ENCODE measurements around the gene NKX2-1. TPM values are rescaled to one million over a fixed set of nuclear protein-coding genes. Genes with fewer than 3 reads are reported as not detected.

NKX2-1 gene
- total RNA-seq, 1 donor from 2014 or later: not detected

GRCh38 chr14:36524874-36525745 lies 5.1 kb upstream of the NKX2-1 start:
- H3K36me3 ChIP-seq: no peaks in the 10 kb centered on the region
- H3K4me3 ChIP-seq: no peak overlapping the region
- peaks cover 28% of the 10 kb centered on the region for H3K4me1 ChIP-seq
- DNase-seq (ENCODE audit: extremely low spot score in 2 of 2): no peak
- intact Hi-C loops (cut with DNase I): no loop called here
- no peak overlapping the region for H3K27ac ChIP-seq
- TF ChIP-seq, protein P1, sequence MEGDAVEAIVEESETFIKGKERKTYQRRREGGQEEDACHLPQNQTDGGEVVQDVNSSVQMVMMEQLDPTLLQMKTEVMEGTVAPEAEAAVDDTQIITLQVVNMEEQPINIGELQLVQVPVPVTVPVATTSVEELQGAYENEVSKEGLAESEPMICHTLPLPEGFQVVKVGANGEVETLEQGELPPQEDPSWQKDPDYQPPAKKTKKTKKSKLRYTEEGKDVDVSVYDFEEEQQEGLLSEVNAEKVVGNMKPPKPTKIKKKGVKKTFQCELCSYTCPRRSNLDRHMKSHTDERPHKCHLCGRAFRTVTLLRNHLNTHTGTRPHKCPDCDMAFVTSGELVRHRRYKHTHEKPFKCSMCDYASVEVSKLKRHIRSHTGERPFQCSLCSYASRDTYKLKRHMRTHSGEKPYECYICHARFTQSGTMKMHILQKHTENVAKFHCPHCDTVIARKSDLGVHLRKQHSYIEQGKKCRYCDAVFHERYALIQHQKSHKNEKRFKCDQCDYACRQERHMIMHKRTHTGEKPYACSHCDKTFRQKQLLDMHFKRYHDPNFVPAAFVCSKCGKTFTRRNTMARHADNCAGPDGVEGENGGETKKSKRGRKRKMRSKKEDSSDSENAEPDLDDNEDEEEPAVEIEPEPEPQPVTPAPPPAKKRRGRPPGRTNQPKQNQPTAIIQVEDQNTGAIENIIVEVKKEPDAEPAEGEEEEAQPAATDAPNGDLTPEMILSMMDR (IDR thresholded peaks at IDR 0.05): no peak
- TF ChIP-seq POLR2AphosphoS5 (IDR thresholded peaks at IDR 0.05; ENCODE audit: insufficient read depth in 1 of 2, low read depth in 1 of 2) (no peak), POLR2A (IDR thresholded peaks at IDR 0.05) (no peak)
- H3K27me3 ChIP-seq: peaks cover 6% of the 10 kb centered on the region
- no peaks in the 10 kb centered on the region for H3K9me3 ChIP-seq

- H3K27ac ChIP-seq: no peak overlapping the region
- no peak for DNase-seq (ENCODE audit: extremely low spot score in 2 of 2)
- H3K36me3 ChIP-seq: no peaks in the 10 kb centered on the region
- peaks cover 9% of the 10 kb centered on the region for H3K27me3 ChIP-seq
- peaks cover 36% of the 10 kb centered on the region for H3K4me1 ChIP-seq
- TF ChIP-seq POLR2AphosphoS5 (IDR thresholded peaks at IDR 0.05; ENCODE audit: insufficient read depth in 1 of 2, low read depth in 1 of 2): no peak
- no peak for TF ChIP-seq POLR2A (IDR thresholded peaks at IDR 0.05)
- TF ChIP-seq, protein P1 (IDR thresholded peaks at IDR 0.05): no peak
- no peaks in the 10 kb centered on the region for H3K9me3 ChIP-seq
- H3K4me3 ChIP-seq: no peak overlapping the region
- intact Hi-C loops (cut with DNase I): no loop called here
Measured at GRCh38 chr14:36524220-36524837, 4.3 kb upstream of the NKX2-1 start.

GRCh38 chr14:36522972-36523715 lies 3.1 kb upstream of the NKX2-1 start:
- peaks cover 20% of the 10 kb centered on the region for H3K27me3 ChIP-seq
- TF ChIP-seq, protein P1 (IDR thresholded peaks at IDR 0.05): no peak
- no peak for TF ChIP-seq POLR2AphosphoS5 (IDR thresholded peaks at IDR 0.05; ENCODE audit: insufficient read depth in 1 of 2, low read depth in 1 of 2)
- TF ChIP-seq POLR2A (IDR thresholded peaks at IDR 0.05): no peak

GRCh38 chr14:36522347-36522971 lies 2.4 kb upstream of the NKX2-1 start:
- peaks cover 20% of the 10 kb centered on the region for H3K27me3 ChIP-seq
- TF ChIP-seq POLR2AphosphoS5 (IDR thresholded peaks at IDR 0.05; ENCODE audit: insufficient read depth in 1 of 2, low read depth in 1 of 2): no peak
- TF ChIP-seq, protein P1 (IDR thresholded peaks at IDR 0.05): no peak
- H3K4me3 ChIP-seq: no peak overlapping the region
- H3K27ac ChIP-seq: no peak overlapping the region
- no peaks in the 10 kb centered on the region for H3K36me3 ChIP-seq
- H3K4me1 ChIP-seq: peaks cover 49% of the 10 kb centered on the region
- intact Hi-C loops (cut with DNase I): no loop called here
- no peak for DNase-seq (ENCODE audit: extremely low spot score in 2 of 2)
- H3K9me3 ChIP-seq: no peaks in the 10 kb centered on the region

More at GRCh38 chr14:36522972-36523715, 3.1 kb upstream of the NKX2-1 start:
- H3K36me3 ChIP-seq: no peaks in the 10 kb centered on the region
- no peak for DNase-seq (ENCODE audit: extremely low spot score in 2 of 2)
- peaks cover 48% of the 10 kb centered on the region for H3K4me1 ChIP-seq
- no peak overlapping the region for H3K4me3 ChIP-seq
- H3K27ac ChIP-seq: no peak overlapping the region
- intact Hi-C loops (cut with DNase I): no loop called here
- H3K9me3 ChIP-seq: no peaks in the 10 kb centered on the region

All from vagina (tissue), 2 donors.